Left kidney (tissue), 8 donors: Measurements from ENCODE around the gene ZNF540. TPM values are rescaled to one million over a fixed set of nuclear protein-coding genes. Genes with fewer than 3 reads are reported as not detected.
"Not testable (repeated sequence)": the region's sequence is repeated elsewhere in the genome, so short reads cannot be mapped to it uniquely, and the experiment has no call there.

Source experiments
- DNase-seq: peaks from one replicate; pipeline ENCODE4 v3.0.0-alpha.2; 2013
- long read RNA-seq, 8 donors: transcript quantifications; one replicate each; lab custom pipeline, GENCODE V29; 2026
- polyA plus RNA-seq: library from polyadenylated mRNA; unstranded; fragments of 120-200 nt; gene quantifications from one replicate; pipeline ENCODE4 v1.2.1, GENCODE V29; 2013; ENCODE audit not compliant: insufficient read length

The ZNF540 gene
- polyA plus RNA-seq, result 7.3 TPM
- long read RNA-seq, donor 1, partial matches to known transcripts, result 0 of 1 reads
- long read RNA-seq, donor 1, other reads (novel, unspliced or antisense), result 0 of 1 reads
- long read RNA-seq, donor 2, partial matches to known transcripts, result 0 of 1 reads
- long read RNA-seq, donor 2, other reads (novel, unspliced or antisense), result 0 of 1 reads
- long read RNA-seq, donor 3, partial matches to known transcripts, result 0 of 2 reads
- long read RNA-seq, donor 3, other reads (novel, unspliced or antisense), result 0 of 2 reads
- long read RNA-seq, donor 4, result 0 reads
- long read RNA-seq, donor 5, partial matches to known transcripts, result 0 of 2 reads
- long read RNA-seq, donor 5, other reads (novel, unspliced or antisense), result 0 of 2 reads
- long read RNA-seq, donor 6, partial matches to known transcripts, result 0 of 3 reads
- long read RNA-seq, donor 6, other reads (novel, unspliced or antisense), result 0 of 3 reads
- long read RNA-seq, donor 7, partial matches to known transcripts, result 0 of 2 reads
- long read RNA-seq, donor 7, other reads (novel, unspliced or antisense), result 0 of 2 reads
- long read RNA-seq, donor 8, partial matches to known transcripts, result 0 of 2 reads
- long read RNA-seq, donor 8, other reads (novel, unspliced or antisense), result 0 of 2 reads

DNA sequence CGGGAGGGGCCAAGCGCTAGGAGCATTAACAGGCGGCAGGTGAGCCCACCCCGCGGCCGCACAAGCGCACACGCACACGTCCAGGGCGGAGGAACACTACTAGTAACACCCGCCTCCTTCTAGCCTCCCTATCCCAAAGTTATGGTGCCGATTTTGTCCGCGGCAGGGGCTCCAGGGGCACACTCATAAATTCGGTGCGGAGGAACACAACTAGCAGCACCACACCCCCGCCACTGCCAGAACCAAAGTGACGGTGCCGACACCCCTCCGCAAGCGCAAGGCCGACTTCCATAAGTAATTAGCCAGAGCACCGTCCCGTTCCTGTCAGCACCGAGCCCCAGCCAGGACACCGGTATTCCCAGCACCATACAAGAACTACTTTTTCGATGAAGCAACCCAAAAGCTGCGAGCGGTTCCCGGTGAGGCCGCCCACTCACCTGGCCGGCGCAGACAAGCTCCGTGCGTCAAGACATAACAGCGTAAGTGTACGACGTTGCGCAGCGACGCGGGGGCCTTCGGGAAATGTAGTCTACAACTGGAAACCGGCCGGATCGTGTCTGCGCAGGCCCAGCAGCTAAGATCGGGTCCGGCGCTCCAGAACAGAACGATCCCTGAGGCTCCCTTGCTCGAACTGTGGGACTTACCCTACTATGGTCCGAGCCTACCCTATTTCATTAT, at the start of gene ZNF540, which contains the start of gene ZNF571:
TSS of gene ZNF540 (plus strand) at position 573 of the 678 bp plus-strand sequence. CDS start 3,572 bp downstream, outside the sequence.
TSS of gene ZNF571 (minus strand) at position 489 of the 678 bp plus-strand sequence. CDS start 8,116 bp downstream, outside the sequence.
- peak; percentile 94 for DNase-seq

- peak; percentile 77 for DNase-seq
Observed at GRCh38 chr19:37551129-37551993, 43.3 kb upstream of the ZNF540 start.

DNA sequence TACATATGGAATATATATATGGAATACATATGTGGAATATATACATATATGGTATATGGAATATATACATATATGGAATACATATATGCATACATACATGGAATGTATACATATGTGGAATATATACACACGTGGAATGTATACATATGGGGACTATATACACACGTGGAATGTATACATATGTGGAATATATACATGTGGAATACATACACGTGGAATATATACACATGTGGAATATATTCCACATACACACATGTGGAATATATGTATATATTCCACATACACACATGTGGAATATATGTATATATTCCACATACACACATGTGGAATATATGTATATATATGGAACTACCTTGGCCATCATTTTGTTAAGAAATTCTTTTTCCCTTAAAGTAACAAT, 31.2 kb upstream of the ZNF540 start:
- DNase-seq, result no peak

DNA sequence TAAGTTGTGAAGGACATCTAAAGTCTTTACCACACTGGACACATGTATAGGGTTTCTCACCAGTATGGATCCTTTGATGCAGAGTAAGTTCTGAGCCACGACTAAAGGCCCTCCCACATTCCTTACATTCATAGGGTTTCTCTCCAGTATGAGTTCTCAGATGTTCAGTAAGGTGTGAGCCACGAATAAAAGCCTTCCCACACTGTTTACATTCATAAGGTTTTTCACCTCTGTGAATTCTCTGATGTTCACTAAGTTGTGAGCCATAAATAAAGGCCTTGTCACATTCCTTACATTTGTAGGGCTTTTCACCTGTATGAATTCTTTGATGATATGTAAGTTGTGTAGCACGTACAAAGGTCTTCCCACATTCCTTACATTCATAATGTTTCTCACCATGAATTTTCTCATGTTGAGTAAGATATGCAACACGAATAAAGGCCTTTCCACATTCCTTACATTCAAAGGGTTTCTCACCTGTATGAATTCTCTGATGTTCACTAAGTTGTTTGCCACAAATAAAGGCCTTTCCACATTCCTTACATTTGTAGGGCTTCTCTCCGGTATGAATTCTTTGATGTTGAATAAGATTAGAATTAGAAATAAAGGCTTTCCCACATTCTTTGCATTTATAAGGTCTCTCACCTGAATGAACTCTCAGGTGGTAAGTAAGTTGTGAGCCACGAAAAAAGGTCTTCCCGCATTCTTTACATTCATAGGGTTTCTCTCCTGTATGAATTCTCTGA, 29.9 kb upstream of the ZNF540 start:
- no peak for DNase-seq

DNA sequence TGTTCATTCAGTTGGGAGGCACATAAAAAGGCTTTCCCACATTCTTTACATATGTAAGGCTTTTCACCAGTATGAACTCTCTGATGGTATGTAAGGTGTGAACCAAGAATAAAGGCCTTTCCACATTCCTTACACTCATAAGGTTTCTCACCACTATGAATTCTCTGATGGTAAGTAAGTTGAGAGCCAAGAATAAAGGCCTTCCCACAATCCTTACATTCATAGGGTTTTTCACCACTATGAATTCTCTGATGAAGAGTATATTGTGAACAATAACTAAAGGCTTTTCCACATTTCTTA, 29.4 kb upstream of the ZNF540 start:
- no peak for DNase-seq

DNA sequence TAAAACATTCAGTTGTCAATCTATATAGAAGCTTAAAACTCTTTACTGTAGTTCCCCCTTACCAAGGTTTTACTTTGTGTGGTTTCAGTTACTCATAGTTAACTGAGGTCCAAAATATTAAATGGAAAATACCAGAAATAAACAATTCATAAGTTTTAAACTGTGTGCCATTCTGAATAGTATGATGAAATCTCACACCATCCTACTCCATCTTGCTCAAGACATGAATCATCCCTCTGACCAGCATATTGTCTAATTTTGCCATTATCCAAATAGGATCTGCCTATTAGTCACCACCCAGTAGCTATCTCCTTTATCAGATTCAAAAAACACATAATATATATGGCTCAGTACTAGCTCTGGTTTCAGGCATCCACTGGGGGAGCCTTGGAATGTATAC, 22.5 kb upstream of the ZNF540 start:
- no peak for DNase-seq

DNA sequence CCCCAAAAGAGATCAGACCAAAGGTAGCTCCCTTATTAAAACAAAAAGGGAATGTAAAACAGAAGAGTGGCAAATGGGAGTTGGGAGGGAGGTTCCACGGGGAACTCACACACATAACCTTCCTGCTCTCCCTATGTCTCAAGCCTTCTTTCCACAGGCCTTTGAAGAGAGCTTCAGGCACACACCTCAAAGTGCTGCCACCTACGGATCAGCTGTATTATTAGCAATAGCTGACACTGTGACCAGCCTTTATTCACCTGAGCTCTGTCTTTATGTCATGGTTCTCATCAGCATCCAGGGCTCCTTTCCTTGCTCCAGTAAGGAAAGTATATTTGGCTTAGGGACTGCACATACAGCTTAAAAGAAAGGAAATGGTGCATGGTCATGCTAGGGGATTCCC, 11.3 kb upstream of the ZNF540 start:
- no peak for DNase-seq

GRCh38 chr19:37593996-37594303, 726 bp upstream of the ZNF540 start:
- no peak for DNase-seq

GRCh38 chr19:37594982-37595382, 306 bp downstream of the ZNF540 start:
- no peak for DNase-seq

DNA sequence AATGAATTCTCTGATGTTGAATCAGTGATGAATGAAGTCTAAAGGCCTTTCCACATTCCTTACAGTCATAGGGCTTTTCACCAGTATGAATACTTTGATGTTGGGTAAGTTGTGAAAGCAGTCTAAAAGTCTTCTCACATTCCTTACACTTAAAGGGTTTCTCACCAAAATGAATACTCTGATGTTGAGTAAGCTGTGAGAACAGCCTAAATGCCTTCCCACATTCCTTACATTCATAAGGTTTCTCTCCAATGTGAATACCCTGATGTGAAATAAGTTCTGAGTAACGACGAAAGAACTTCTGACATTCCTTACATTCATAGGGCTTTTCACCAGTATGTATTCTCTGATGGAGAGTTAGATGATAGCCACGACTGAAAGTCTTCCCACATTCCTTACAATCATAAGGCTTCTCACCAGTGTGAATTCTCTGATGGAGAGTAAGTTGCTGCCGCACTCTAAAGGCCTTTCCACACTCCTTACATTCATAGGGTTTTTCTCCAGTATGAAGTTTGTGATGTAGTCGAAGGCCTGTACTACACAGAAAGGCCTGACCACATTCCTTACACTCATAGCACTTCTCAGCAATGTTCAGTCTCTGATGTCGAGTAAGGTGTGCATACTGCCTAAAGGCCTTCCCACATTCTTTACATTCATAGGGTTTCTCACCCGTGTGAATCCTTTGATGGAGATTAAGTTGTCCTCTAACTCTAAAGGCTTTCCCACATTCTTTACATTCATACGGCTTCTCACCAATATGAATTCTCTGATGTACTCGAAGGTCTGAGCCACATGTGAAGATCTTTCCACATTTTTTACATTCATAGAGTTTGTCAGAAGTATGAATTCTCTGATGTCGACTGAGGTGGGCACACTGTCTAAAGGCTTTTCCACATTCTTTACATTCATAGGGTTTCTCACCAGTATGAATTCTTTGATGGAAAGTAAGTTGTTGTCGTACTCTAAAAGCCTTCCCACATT, 40.7 kb downstream of the ZNF540 start:
- DNase-seq, result no peak

DNA sequence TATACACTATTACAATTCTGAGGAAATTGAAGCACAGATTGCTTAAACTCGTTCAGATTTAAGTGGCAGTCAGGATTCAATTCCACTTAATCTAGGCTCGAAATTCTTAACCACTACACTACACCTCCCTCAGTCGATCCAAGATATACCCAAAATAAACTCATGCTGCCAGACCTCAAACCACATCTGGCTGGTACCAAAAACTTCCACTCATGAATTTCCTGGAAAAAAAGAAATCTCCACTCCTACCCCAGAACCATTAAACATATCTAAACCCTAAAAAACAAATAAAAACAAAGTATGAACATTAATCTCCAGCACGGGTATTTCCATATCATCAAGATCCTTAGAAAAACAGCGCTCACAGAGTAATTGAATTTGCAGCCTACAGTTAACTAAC, 59.4 kb downstream of the ZNF540 start:
- DNase-seq, result no peak

DNA sequence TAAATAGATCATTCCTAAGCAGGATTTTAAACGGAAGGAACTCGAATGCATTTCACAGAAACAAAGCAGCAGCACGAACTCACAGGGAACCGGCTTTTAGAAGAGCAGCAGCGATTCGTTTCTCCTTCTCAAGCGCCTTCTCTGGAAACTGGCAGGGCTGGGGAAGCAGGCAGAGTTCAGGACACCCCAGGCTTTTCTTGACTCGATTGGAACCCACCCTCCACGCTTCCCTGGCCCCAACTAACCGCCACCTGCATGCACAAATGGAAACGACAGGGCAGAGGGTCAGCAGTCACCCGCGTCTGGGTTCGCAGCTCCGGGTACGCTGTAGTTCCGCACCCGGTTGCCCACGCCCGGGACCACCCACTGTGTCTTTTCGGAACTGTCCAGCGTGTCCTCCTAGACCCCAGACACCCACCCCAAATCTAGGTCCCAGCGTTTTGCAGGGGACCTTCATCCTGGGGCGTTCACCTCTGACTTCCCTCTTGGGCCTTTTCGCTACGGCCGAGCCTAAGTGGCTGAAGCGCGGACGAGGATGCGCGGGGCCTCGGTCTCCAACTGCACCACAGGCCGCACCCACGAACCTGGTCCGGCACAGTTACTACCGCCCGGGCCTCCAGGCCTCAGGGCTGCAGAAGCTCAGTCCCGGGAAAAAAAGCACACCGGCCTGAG, 60.1 kb downstream of the ZNF540 start:
- peak; percentile 53 for DNase-seq

- no peak for DNase-seq
Observed at GRCh38 chr19:37655301-37655688, 60.6 kb downstream of the ZNF540 start, which contains the start of gene ZFP30. Gene ZFP30 (minus strand): TSS chr19:37655465. CDS start chr19:37647822, 7,643 bp downstream.

- DNase-seq, result peak; percentile 87
Observed at GRCh38 chr19:37655689-37656371, 61.2 kb downstream of the ZNF540 start.

GRCh38 chr19:37657157-37657556, 62.5 kb downstream of the ZNF540 start:
- not testable (repeated sequence) for DNase-seq
